GM12865 (cell line): Measurements from ENCODE around the gene ALDH9A1.
"Not testable (repeated sequence)": the region's sequence is repeated elsewhere in the genome, so short reads cannot be mapped to it uniquely, and the experiment has no call there.

Source experiments
- DNase-seq: peaks from one replicate; pipeline ENCODE4 v3.0.0; 2010; ENCODE audit warnings: low read depth
- H3K4me3 ChIP-seq: 2 replicates; pipeline ENCODE4 v1.5.1; 2011; ENCODE audit warnings: mild to moderate bottlenecking, low read depth, low read length, control low read depth
- CTCF ChIP-seq: IDR thresholded peaks from 2 replicates; pipeline ENCODE4 v1.5.1; 2011; ENCODE audit warnings: low read length, control low read depth, low read depth, inconsistent platforms; ENCODE audit not compliant: insufficient read depth; ENCODE audit errors: missing control alignments

ALDH9A1 gene

DNA sequence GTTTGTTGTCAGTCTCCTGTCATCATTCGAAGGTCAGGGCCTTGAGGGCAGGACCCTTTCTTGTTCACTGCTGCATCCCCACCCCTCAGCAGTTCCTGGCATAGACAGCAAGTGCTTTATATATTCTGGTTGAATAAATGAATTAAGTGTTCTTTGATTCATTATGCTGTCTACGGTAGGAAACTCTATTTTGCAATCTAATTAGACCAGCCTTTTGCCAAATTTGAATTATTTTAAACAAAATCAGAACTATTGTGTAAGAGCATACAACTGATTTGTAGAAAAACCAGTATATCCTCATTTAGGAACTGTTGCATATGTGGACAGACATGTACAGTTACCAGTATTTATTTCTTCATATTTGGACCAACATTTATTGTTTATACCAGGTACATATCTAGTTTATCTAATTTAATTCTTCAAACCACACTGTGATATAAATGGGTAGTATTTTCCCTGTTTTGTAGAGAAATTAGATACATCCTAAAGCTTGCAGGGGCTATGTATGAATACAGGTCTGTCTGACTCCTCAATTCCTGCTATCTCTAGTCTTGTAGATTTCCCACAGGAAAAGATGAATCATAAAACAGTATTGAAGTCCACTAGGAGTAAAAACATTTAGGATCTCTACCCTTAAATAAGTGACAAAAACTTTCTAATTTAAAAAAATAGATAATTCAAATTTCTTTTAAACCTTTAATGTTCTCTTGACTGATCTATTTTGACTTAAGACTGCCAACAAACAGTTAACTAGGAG is 57.0 kb downstream of the ALDH9A1 start:
- no peak overlapping the region for H3K4me3 ChIP-seq
- DNase-seq = no peak
- TF ChIP-seq CTCF = no peak

GRCh38 chr1:165639821-165640623 is 58.3 kb downstream of the ALDH9A1 start:
- H3K4me3 ChIP-seq = no peak overlapping the region
- peak; percentile 30 for DNase-seq
- no peak for TF ChIP-seq CTCF

DNA sequence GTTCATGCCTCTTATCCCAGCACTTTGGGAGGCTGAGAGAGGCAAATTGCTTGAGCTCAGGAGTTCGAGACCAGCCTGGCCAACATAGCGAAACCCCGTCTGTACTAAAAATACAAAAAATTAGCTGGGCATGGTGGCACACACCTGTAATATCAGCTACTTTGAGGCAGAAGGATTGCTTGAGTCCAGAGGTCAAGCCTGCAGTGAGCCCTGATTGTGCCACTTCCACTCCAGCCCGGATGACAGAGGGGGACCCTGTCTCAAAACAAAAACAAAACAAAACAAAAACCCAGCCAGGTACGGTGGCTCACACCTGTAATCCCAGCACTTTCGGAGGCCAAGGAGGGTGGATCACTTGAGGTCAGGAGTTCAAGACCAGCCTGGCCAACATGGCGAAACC is 60.2 kb downstream of the ALDH9A1 start:
- not testable (repeated sequence) for DNase-seq, H3K4me3 ChIP-seq

GRCh38 chr1:165637427-165637826 is 60.9 kb downstream of the ALDH9A1 start:
- TF ChIP-seq CTCF = no peak
- no peak overlapping the region for H3K4me3 ChIP-seq
- no peak for DNase-seq

GRCh38 chr1:165635823-165636222 is 62.5 kb downstream of the ALDH9A1 start:
- no peak for DNase-seq
- H3K4me3 ChIP-seq = no peak overlapping the region
- TF ChIP-seq CTCF = no peak

DNA sequence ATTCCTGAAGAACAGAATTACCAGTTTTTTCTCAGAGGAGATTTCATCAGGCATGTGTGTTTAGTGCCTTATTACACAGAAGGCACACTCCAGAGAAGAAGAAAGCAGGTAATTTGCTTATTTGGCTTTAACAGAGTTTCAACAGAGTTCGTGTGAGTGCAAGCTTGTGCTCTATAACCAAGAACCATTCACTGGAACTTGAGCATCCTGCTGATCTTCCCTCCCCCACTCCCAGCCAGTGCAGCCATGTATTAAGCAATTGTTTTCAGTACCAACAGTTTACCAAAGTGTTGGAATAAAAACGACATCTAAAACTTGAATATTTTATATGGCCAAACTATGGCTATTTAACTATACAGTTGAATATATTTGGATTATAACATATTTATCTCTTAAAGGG is 63.0 kb downstream of the ALDH9A1 start:
- no peak overlapping the region for H3K4me3 ChIP-seq
- peak; percentile 39 for DNase-seq
- TF ChIP-seq CTCF = no peak

GRCh38 chr1:165634154-165634921 is 64.0 kb downstream of the ALDH9A1 start:
- no peak overlapping the region for H3K4me3 ChIP-seq
- DNase-seq = no peak
- TF ChIP-seq CTCF = no peak
